ENCODE measurements around the gene AGRP. TPM values are rescaled to one million over a fixed set of nuclear protein-coding genes. Genes with fewer than 3 reads are reported as not detected.

Gene AGRP, protein sequence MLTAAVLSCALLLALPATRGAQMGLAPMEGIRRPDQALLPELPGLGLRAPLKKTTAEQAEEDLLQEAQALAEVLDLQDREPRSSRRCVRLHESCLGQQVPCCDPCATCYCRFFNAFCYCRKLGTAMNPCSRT
- total RNA-seq, result not detected in 3 replicates

DNA sequence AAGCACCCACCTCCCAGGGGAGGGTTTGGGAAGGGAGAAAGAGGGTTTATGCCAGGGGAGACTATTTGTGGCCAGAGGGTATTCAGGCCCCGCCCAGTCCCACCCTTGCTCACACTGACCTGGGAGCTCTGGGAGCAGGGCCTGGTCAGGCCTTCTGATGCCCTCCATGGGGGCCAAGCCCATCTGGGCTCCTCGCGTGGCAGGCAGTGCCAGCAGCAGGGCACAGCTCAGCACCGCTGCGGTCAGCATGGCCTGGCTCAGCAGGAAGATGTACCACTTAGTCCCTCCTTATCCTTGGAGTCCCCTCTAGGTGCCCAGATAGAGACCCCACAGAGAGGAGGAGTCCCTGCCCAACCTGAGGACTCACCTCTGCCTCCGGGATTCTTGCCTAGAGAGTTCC is at the start of gene AGRP:
TSS of gene AGRP (minus strand) at position 398 of the 400 bp plus-strand sequence. CDS start at position 249, 149 bp downstream.
- H3K4me3 Mint-ChIP-seq, result peak within 1 kb of the TSS; percentile 98
- peak within 1 kb of the TSS; percentile 72 for H3K27ac Mint-ChIP-seq
- TF ChIP-seq, protein P1, sequence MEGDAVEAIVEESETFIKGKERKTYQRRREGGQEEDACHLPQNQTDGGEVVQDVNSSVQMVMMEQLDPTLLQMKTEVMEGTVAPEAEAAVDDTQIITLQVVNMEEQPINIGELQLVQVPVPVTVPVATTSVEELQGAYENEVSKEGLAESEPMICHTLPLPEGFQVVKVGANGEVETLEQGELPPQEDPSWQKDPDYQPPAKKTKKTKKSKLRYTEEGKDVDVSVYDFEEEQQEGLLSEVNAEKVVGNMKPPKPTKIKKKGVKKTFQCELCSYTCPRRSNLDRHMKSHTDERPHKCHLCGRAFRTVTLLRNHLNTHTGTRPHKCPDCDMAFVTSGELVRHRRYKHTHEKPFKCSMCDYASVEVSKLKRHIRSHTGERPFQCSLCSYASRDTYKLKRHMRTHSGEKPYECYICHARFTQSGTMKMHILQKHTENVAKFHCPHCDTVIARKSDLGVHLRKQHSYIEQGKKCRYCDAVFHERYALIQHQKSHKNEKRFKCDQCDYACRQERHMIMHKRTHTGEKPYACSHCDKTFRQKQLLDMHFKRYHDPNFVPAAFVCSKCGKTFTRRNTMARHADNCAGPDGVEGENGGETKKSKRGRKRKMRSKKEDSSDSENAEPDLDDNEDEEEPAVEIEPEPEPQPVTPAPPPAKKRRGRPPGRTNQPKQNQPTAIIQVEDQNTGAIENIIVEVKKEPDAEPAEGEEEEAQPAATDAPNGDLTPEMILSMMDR (IDR thresholded peaks at IDR 0.05; ENCODE audit: unreplicated experiment), result no peak
- peaks cover 2% of the 10 kb centered on the region for H3K36me3 Mint-ChIP-seq
- no peak for DNase-seq (ENCODE audit: low spot score in 2 of 2, unreplicated experiment in 2 of 2)
- no peaks in the 10 kb centered on the region for H3K9me3 Mint-ChIP-seq
- H3K27me3 Mint-ChIP-seq (ENCODE audit: low read depth), result no peaks in the 10 kb centered on the region
- peaks cover 18% of the 10 kb centered on the region for H3K4me1 Mint-ChIP-seq

DNA sequence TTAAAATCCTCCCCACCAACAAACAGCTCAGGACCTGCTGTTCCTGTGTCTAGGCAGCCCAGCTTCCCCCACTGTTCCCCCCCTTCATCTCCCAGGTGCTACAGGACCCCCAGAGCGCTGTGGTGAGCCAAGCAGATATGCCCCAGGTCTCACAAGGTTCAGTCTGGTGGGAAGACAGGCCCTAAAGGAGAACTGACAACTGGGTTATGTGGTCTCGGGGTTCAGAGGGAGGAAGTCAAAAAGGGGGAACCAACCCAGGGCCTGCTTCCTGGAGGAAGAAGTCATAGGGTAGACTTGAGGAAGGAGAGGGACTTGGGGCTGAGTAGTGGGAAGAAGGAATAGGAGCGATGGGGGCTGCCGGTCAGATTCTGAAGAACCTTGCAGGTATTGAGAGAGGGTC is 47.9 kb upstream of the AGRP start:
- Mint-ChIP-seq H3K27me3 (ENCODE audit: low read depth) (no peaks in the 10 kb centered on the region), H3K36me3 (peaks cover 3% of the 10 kb centered on the region), H3K4me1 (peaks cover 22% of the 10 kb centered on the region), H3K9me3 (no peaks in the 10 kb centered on the region), H3K27ac (peak overlapping the region; percentile 2), H3K4me3 (peak overlapping the region; percentile 36)
- DNase-seq (ENCODE audit: low spot score in 2 of 2, unreplicated experiment in 2 of 2), result no peak
- TF ChIP-seq, protein P1 (IDR thresholded peaks at IDR 0.05; ENCODE audit: unreplicated experiment), result no peak

DNA sequence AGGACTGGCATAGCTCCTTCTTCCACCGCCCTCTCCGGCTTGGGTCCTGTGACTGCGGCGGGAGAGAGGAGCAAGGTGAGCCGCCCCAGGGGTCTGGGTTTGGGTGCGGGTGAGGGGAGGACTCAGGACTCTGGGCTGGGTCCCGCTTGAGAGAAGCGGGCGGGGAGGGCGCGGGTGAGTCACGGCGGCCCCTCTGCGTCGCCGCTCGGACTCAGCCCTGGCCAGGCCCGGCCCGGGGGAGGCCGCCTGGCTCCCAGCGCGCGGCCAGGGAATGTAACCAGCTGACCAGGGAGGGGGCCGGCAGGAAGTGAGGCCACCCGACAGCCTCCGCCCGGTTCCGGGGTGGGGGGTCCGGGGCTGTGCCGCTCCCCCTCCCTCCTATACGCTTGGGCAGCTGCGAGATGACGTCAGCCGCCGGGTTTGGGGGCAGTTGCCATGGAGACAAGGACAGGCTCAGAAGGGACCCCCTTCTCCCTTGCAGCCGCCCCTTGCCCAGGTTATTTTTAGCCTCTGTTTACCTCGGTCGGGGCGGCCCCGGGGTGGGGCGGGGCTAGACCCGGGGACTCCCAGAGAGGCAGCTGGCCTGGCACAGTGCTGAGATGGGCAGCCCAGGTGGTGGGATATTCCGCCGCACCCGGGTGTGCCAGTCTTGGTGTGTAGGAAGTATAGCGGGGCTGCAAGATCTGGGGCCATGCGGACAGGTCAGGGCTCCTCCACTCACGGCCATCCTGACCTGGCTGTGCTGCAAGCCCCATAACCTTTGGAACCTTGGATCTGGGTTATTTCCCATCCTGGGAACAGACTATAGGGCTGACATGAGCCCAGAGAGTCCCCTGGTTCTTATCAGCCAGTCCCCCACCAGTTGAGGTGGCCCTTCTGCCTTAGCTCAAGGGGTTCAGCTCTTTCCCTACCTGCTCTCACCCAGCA is 46.9 kb upstream of the AGRP start:
- peak overlapping the region; percentile 74 for H3K27ac Mint-ChIP-seq
- H3K27me3 Mint-ChIP-seq (ENCODE audit: low read depth), result no peaks in the 10 kb centered on the region
- TF ChIP-seq, protein P1 (IDR thresholded peaks at IDR 0.05; ENCODE audit: unreplicated experiment), result no peak
- peaks cover 26% of the 10 kb centered on the region for H3K4me1 Mint-ChIP-seq
- peak overlapping the region; percentile 85 for H3K4me3 Mint-ChIP-seq
- H3K36me3 Mint-ChIP-seq, result peaks cover 3% of the 10 kb centered on the region
- DNase-seq (ENCODE audit: low spot score in 2 of 2, unreplicated experiment in 2 of 2), result peak in 1 of 2 experiments; percentile 64
- no peaks in the 10 kb centered on the region for H3K9me3 Mint-ChIP-seq

DNA sequence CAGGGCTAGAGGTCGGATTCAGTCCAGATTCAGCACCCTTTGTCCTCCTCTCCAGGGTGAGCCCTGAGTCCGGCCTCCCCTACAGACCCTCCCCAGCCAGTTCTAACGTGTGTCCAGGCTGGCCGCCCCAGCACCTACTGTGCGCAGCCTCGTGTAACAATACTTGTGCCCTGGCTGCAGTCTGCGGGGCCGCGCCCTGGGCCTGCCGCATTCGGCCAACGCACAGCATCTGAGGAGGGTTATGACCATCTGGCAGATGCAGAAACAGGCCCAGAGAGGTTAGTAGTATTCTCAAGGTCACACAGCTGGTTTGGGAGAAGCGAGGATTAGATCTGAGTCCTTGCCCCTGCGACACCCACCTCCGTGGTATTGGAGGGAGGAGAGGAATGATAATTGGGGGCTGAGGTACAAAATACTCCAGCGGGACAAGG is 46.2 kb upstream of the AGRP start:
- peaks cover 30% of the 10 kb centered on the region for H3K4me1 Mint-ChIP-seq
- DNase-seq (ENCODE audit: low spot score in 2 of 2, unreplicated experiment in 2 of 2), result no peak
- peak overlapping the region; percentile 74 for H3K27ac Mint-ChIP-seq
- no peaks in the 10 kb centered on the region for H3K9me3 Mint-ChIP-seq
- no peaks in the 10 kb centered on the region for H3K27me3 Mint-ChIP-seq (ENCODE audit: low read depth)
- peak overlapping the region; percentile 85 for H3K4me3 Mint-ChIP-seq
- TF ChIP-seq, protein P1 (IDR thresholded peaks at IDR 0.05; ENCODE audit: unreplicated experiment), result no peak
- H3K36me3 Mint-ChIP-seq, result peaks cover 3% of the 10 kb centered on the region

DNA sequence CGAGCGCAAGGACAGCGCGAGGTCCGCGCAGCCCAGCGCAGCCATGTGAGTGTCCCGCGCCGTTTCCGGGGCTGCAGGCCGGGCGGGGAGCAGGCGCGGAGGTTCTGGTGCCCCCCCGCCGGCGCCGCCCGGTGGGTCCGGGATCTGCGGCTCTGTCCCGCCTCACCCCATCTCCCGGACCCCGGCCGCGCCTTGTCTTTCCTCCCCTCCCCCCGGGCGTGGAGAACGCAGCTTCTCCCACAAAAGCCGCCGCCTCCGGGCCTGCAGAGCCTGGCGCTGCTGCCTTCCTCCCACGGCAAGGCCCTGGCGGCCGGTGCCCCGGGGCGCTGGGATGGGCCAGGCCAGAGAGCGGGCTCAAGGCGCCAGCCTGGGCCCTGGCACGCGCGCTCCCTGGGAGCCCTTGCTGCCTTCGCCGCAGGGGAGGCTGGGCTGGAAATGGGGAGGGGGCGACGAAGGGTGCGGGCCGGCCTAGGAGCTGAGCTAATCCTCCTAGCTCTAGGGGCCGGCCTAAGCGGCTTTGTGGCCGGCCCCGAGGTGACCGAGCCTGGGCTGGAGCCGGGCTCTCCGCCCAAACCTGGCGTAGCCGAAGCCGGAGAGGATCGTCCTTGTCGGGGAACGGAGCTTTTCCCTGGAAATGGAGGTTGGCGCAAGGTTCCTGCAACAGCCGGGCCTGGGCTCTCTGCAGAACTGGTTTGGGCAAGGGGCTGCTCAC is 45.7 kb upstream of the AGRP start:
- Mint-ChIP-seq H3K36me3 (peaks cover 3% of the 10 kb centered on the region), H3K4me1 (peaks cover 30% of the 10 kb centered on the region), H3K27ac (peak overlapping the region; percentile 74)

More for the DNA sequence above, 45.7 kb upstream of the AGRP start:
- Mint-ChIP-seq H3K27me3 (ENCODE audit: low read depth) (no peaks in the 10 kb centered on the region), H3K4me3 (peak overlapping the region; percentile 85), H3K9me3 (no peaks in the 10 kb centered on the region)
- peak; percentile 43 to 74 for DNase-seq (ENCODE audit: low spot score in 2 of 2, unreplicated experiment in 2 of 2)
- TF ChIP-seq, protein P1 (IDR thresholded peaks at IDR 0.05; ENCODE audit: unreplicated experiment), result no peak

Measured in mesothelial cell of epicardium (in vitro differentiated cells).